Stimulated activated CD8-positive, alpha-beta memory T cell treated with anti-CD3 and anti-CD28 coated beads, Interleukin-7, amount 100 ng/mL, for 4 hours (primary cell): ENCODE data around the gene HDAC6.

Experiments used
- DNase-seq, 2 donors: peaks; one replicate each; pipeline ENCODE4 v3.0.0-alpha.2; 2020; ENCODE audit warnings: low read depth in 2 of 2

HDAC6 gene

GRCh38 chrX:48801280-48802088 lies at the start of gene HDAC6:
Gene HDAC6, plus strand, starts transcription at chrX:48802067. Its CDS starts 626 bp downstream, at chrX:48802693.
- DNase-seq: peak; percentile 91 to 94

GRCh38 chrX:48752498-48752897 lies 49.4 kb upstream of the HDAC6 start:
- DNase-seq: no peak

- no peak for DNase-seq
Measured at GRCh38 chrX:48753708-48754228, 48.1 kb upstream of the HDAC6 start.

GRCh38 chrX:48754238-48754637 lies 47.6 kb upstream of the HDAC6 start:
- no peak for DNase-seq

GRCh38 chrX:48761674-48762471 lies 40.0 kb upstream of the HDAC6 start, which contains the start of gene GLOD5:
Gene GLOD5, plus strand, starts transcription at chrX:48761747. Its CDS starts 44 bp downstream, at chrX:48761791.
- DNase-seq: no peak

- DNase-seq: no peak
Measured at GRCh38 chrX:48769230-48769629, 32.6 kb upstream of the HDAC6 start.

- no peak for DNase-seq
Measured at GRCh38 chrX:48770296-48770695, 31.6 kb upstream of the HDAC6 start.

- DNase-seq: no peak
Measured at GRCh38 chrX:48772602-48773001, 29.3 kb upstream of the HDAC6 start.

- no peak for DNase-seq
Measured at GRCh38 chrX:48776818-48777439, 24.9 kb upstream of the HDAC6 start.

GRCh38 chrX:48779399-48779798 lies 22.5 kb upstream of the HDAC6 start:
- DNase-seq: no peak

- DNase-seq: no peak
Measured at GRCh38 chrX:48781705-48782104, 20.2 kb upstream of the HDAC6 start.

GRCh38 chrX:48782216-48782615 lies 19.7 kb upstream of the HDAC6 start:
- DNase-seq: no peak

GRCh38 chrX:48782795-48783194 lies 19.1 kb upstream of the HDAC6 start:
- DNase-seq: no peak

- DNase-seq: no peak
Measured at GRCh38 chrX:48784726-48785125, 17.1 kb upstream of the HDAC6 start.

GRCh38 chrX:48785186-48785539 lies 16.7 kb upstream of the HDAC6 start:
- DNase-seq: no peak

GRCh38 chrX:48785540-48786214 lies 16.2 kb upstream of the HDAC6 start:
- no peak for DNase-seq

- no peak for DNase-seq
Measured at GRCh38 chrX:48786341-48786800, 15.5 kb upstream of the HDAC6 start, which contains the start of gene GATA1. Gene GATA1, plus strand, starts transcription at chrX:48786590. Its CDS starts 4,520 bp downstream, at chrX:48791110.

GRCh38 chrX:48786825-48787504 lies 14.9 kb upstream of the HDAC6 start:
- DNase-seq: no peak

- no peak for DNase-seq
Measured at GRCh38 chrX:48787505-48788443, 14.1 kb upstream of the HDAC6 start.
